ENCODE results near the gene COL12A1. TPM values are rescaled to one million over a fixed set of nuclear protein-coding genes. Genes with fewer than 3 reads are reported as not detected.

The COL12A1 gene
- total and polyA plus RNA-seq, 8 donors = 23.1 to 74.3 (median 31.5) TPM

GRCh38 chr6:75178757-75179156, 27.1 kb downstream of the COL12A1 start:
- DNase-seq = no peak
- intact Hi-C loops (cut with DNase I) = no loop called here
- no peak for TF ChIP-seq CTCF (IDR thresholded peaks at IDR 0.05)
- no peaks in the 10 kb centered on the region for H3K4me1 ChIP-seq
- H3K9me3 ChIP-seq = no peaks in the 10 kb centered on the region
- no peaks in the 10 kb centered on the region for H3K27me3 ChIP-seq
- no peak overlapping the region for H3K27ac ChIP-seq
- ATAC-seq = no peak
- H3K36me3 ChIP-seq = no peaks in the 10 kb centered on the region
- H3K4me3 ChIP-seq = no peak overlapping the region

DNA sequence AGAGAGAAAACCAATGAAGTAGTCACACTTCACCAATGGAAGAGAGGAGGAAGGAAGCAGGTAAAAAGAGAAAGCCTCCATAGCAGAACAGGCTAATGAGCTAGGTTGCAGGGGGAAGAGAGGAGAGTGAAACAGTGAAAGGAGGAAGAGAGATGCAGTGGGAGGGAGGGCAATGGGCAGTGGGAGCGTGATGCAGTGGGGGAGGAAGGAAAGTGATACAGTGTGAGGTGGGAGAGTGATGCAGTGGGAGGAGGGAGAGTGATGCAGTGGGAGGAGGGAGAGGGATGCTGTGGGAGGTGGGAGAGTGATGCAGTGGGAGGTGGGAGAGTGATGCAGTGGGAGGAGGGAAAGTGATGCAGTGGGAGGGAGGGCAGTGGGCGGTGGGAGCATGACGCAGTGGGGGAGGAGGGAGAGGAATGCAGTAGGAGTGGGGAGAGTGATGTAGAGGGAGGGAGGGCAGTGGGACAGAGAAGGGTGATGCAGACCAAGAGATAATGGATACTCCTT, 29.7 kb downstream of the COL12A1 start:
- no peaks in the 10 kb centered on the region for H3K36me3 ChIP-seq
- ATAC-seq (no peak), DNase-seq (no peak)
- H3K27ac ChIP-seq = no peak overlapping the region
- H3K9me3 ChIP-seq = no peaks in the 10 kb centered on the region
- no peaks in the 10 kb centered on the region for H3K4me1 ChIP-seq
- intact Hi-C loops (cut with DNase I) = no loop called here
- no peak for TF ChIP-seq CTCF (IDR thresholded peaks at IDR 0.05)
- H3K27me3 ChIP-seq = no peaks in the 10 kb centered on the region
- H3K4me3 ChIP-seq = no peak overlapping the region

- Histone ChIP-seq H3K27ac (no peak overlapping the region), H3K27me3 (no peaks in the 10 kb centered on the region), H3K36me3 (no peaks in the 10 kb centered on the region), H3K4me3 (no peak overlapping the region), H3K9me3 (no peaks in the 10 kb centered on the region), H3K4me1 (no peaks in the 10 kb centered on the region)
- ATAC-seq (no peak), DNase-seq (no peak)
- intact Hi-C loops (cut with DNase I) = no loop called here
- TF ChIP-seq CTCF (IDR thresholded peaks at IDR 0.05) = no peak
Measured at GRCh38 chr6:75171986-75172385, 33.9 kb downstream of the COL12A1 start.

GRCh38 chr6:75171567-75171966, 34.3 kb downstream of the COL12A1 start:
- Histone ChIP-seq H3K27me3 (no peaks in the 10 kb centered on the region), H3K4me1 (no peaks in the 10 kb centered on the region), H3K27ac (no peak overlapping the region), H3K4me3 (no peak overlapping the region), H3K36me3 (no peaks in the 10 kb centered on the region), H3K9me3 (no peaks in the 10 kb centered on the region)
- intact Hi-C loops (cut with DNase I) = no loop called here
- TF ChIP-seq CTCF (IDR thresholded peaks at IDR 0.05) = no peak
- ATAC-seq (no peak), DNase-seq (no peak)

DNA sequence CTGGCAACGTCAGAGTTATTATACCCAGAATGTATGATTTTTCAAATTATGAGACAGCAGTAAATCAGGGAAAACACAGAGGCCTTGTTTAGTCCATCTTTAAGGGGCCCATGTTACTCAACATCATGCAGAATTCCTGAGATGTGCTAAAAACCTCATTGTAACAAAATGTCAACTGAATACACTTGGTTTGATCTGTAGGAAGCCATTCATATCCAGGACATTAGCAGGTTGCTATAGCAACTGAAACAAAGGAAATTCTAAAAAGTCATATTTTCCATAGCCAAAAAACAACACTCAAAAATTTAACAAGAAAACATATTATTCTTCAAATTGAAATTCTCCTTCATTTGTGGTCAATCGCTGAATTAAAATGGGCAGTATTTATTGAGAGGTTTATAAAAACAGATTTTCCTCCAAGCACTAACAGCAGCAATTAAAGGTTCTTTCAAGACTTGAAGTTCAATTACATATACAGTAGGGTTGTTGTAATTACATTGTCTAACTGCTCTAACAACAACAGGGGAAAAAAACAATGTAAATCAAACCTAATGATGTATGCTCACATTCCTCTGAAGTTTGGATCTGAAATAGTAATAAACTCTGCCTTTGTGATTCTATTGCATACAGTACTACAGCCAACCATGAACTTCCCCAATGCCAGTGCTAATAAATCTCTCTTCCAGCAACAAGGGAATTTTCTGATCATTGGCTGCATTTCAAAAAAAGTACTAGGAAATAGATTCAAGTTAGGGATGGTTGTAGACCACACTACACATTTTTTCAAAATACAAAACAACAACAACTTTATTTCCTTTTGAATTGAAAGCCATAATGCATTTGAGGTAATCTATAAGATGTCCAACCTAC, 34.9 kb downstream of the COL12A1 start:
- no peaks in the 10 kb centered on the region for H3K36me3 ChIP-seq
- ATAC-seq (no peak), DNase-seq (no peak)
- no peaks in the 10 kb centered on the region for H3K27me3 ChIP-seq
- H3K4me3 ChIP-seq = no peak overlapping the region
- no peaks in the 10 kb centered on the region for H3K4me1 ChIP-seq
- H3K27ac ChIP-seq = no peak overlapping the region
- H3K9me3 ChIP-seq = no peaks in the 10 kb centered on the region
- no peak for TF ChIP-seq CTCF (IDR thresholded peaks at IDR 0.05)
- intact Hi-C loops (cut with DNase I) = no loop called here

Data from left lung (tissue), 10 donors.